Measurements from ENCODE around the gene HABP4.

DNA sequence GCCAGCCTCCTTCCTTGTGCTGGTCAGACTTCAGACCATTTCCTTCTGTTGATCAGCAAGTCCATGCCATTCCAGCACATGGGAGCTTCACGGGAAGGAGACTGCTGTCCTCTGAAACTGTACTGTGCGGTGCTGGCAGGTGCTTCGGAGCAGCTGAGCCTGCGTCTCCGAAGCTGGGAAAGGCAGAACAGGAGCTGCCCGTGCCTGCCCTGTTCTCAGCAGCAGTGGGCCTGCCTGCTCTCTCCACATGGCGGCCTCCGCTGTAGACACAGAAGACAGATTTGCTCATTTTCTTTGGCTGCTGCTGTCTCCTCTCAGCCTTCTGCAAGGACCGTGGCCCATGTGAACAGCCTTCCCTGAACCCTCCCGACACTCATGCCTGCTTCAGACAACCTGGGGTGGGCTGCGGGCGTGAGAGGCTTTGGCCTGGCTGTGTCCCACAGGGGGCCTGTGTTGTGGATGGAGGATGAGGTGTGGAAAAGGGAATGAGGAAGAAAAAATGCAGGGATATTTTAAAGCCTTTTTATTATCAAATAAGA lies 43.1 kb downstream of the HABP4 start:
- no peak for TF ChIP-seq MAX (CRISPR knock-in tag; IDR thresholded peaks at IDR 0.05)
- TF ChIP-seq FOXJ3 (CRISPR knock-in tag; IDR thresholded peaks at IDR 0.05; ENCODE audit: borderline replicate concordance), result no peak
- TF ChIP-seq CTCF (IDR thresholded peaks at IDR 0.05), result no peak
- TF ChIP-seq, protein P1, sequence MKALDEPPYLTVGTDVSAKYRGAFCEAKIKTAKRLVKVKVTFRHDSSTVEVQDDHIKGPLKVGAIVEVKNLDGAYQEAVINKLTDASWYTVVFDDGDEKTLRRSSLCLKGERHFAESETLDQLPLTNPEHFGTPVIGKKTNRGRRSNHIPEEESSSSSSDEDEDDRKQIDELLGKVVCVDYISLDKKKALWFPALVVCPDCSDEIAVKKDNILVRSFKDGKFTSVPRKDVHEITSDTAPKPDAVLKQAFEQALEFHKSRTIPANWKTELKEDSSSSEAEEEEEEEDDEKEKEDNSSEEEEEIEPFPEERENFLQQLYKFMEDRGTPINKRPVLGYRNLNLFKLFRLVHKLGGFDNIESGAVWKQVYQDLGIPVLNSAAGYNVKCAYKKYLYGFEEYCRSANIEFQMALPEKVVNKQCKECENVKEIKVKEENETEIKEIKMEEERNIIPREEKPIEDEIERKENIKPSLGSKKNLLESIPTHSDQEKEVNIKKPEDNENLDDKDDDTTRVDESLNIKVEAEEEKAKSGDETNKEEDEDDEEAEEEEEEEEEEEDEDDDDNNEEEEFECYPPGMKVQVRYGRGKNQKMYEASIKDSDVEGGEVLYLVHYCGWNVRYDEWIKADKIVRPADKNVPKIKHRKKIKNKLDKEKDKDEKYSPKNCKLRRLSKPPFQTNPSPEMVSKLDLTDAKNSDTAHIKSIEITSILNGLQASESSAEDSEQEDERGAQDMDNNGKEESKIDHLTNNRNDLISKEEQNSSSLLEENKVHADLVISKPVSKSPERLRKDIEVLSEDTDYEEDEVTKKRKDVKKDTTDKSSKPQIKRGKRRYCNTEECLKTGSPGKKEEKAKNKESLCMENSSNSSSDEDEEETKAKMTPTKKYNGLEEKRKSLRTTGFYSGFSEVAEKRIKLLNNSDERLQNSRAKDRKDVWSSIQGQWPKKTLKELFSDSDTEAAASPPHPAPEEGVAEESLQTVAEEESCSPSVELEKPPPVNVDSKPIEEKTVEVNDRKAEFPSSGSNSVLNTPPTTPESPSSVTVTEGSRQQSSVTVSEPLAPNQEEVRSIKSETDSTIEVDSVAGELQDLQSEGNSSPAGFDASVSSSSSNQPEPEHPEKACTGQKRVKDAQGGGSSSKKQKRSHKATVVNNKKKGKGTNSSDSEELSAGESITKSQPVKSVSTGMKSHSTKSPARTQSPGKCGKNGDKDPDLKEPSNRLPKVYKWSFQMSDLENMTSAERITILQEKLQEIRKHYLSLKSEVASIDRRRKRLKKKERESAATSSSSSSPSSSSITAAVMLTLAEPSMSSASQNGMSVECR (CRISPR knock-in tag; IDR thresholded peaks at IDR 0.05; ENCODE audit: borderline replicate concordance), result no peak
- TF ChIP-seq ATF1 (CRISPR knock-in tag; IDR thresholded peaks at IDR 0.05), result no peak
- TF ChIP-seq ZNF423 (CRISPR knock-in tag; IDR thresholded peaks at IDR 0.05), result no peak
- TF ChIP-seq TEAD4 (CRISPR knock-in tag; IDR thresholded peaks at IDR 0.05), result no peak
- no peak for TF ChIP-seq GABPB1 (CRISPR knock-in tag; IDR thresholded peaks at IDR 0.05)
